ENCODE results near the gene CYSTM1.

Gene CYSTM1

DNA sequence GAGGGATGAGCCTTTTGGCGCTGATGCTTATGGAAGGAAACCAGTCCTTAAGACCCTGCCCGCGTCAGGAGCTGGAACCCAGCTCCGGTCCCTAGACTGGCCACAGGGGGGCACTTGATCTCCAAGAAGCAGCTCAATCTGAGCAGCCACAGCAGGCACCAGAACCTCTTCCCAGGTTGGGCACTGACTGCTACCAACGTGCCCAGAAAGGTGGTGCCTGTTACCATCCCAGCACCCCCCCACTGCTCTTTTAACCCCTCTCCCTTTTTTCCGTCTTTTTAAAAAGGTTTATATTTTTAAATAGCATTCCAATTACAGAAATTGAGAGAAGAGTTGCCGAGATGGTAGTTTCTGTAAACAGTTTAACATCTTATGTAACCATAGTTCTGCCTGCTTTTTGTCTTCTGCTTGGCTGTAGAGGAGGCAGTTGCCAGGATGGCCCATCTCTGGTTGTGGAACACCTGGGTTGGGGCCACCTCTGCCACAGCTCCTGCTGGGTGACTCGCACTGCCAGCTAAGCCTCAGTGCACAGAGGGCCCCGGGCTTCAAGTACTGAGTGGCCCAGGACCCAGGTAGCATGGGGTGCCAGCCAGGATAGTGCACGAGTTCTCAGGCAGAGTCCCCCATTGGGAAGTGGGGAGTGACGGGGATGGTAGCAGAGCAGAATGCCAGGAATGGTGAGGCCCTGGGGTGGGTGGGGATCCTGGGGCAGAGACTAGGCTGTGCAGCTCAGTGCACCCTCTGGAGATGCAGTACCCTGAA is 65.1 kb downstream of the CYSTM1 start:
- DNase-seq: peak; percentile 46

DNA sequence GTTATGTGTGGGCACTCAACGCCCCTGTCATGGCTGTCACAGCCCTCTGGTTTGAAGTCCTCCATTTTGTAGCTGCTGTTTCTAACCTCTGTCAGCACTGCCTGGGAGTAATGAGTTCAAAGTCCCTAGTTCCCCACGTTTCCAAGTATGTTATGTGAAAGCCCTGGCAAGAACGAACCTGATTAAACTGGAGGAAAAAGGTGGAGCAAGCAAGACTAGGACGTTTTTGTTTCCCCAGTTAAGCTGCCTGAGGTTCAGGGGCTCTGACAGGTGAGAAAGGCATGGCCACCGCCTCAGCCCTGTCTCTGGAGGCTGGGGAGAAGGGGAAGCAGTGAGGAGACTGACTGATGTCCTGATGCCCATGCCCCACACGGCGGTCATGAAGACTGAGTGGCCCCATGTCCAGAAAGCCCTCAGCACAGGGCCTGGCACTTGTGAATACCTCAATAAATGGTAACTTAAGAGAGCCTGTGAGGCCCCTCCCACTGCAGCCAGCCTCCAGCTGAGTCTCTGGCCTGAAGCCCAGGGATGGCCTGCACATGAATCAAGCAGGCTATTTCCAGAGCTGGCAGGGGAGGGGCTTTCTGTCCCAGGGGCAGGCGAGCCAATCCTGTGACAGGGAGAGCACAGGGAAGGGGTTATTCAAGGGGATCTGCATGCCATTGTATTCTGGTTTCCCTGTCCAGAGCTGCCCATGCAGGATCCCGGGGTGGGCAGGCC is 66.2 kb downstream of the CYSTM1 start:
- no peak for DNase-seq

GRCh38 chr5:140242099-140242498 is 67.1 kb downstream of the CYSTM1 start:
- DNase-seq: no peak

GRCh38 chr5:140242890-140243585 is 68.0 kb downstream of the CYSTM1 start:
- DNase-seq: no peak

GRCh38 chr5:140243706-140244250 is 68.8 kb downstream of the CYSTM1 start:
- DNase-seq: no peak

- DNase-seq: peak; percentile 78
Observed at GRCh38 chr5:140244525-140245025, 69.6 kb downstream of the CYSTM1 start.

DNA sequence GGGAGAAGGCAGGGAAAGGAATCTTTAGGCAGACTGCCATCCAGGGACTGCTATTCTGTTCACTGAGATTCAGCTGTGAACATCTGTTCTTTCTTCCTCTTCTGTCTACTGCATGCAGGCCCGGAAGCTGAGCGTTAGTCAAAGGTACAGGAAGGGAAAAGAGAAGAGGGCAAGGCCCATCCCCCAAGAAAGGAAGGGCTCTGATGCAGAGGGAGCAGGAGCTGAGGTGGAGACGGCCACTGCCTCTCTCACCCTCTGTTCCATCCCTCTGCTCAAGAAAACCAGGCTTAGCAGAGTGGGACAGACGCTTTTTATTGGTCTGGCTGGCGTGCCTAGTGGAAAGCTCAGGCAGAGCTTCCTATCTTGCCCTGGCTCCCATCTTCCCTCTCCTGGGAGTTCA is 70.4 kb downstream of the CYSTM1 start:
- peak; percentile 33 for DNase-seq

DNA sequence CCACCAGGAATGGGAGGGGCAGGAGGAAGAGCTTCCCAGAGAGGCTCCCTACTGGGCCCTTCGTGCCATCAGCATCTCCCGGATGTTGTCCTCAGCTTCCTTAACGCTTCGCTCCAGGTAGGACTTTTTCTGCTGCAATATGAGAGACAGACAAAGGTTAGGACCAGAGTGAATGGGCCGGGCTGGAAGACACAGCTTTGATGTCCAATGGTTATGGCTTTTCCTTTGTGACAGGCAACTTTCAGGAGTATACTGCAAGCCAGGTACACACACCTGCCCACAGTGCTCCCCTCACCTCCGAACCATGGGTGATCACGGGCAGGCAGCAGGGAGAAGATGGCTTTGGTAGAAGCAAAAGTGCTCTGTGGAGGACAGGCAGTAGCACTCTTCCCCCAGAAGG is 70.9 kb downstream of the CYSTM1 start:
- no peak for DNase-seq

DNA sequence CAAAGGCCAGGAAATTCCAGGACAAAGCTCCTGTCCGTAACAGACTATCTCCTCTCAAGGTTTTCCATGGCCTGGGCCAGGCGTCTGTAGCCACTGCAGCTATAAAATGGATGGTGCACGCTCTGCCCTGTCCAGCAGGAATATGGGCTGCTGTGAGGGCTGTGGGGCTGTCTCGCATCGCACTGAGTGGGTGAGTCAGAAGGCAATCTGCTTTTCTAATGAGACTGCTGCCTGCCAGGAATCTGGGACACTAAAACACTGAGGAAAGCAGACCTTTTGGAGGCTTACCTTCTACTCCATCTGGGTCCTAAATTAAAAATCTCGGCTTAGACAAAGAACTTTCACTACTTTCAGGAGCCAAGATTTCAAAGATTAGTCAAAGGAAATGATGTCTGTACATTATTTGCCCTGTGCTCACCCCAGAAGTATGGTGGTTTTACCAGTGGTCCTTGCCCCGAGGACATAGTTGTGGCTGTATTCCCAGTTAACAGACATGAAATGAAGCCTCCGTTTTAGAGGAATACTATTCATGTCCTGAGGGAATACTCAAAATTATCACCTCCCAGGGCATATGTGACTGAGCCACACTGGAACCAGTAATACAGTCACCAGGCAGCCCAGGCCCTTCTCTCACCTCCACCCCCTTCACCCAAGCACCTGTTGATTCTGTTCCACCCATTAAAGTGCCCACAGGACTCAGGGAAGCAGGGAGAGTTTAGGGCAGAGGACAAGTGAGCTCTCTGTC is 71.6 kb downstream of the CYSTM1 start:
- no peak for DNase-seq

- DNase-seq: no peak
Observed at GRCh38 chr5:140248414-140248813, 73.4 kb downstream of the CYSTM1 start.

- DNase-seq: no peak
Observed at GRCh38 chr5:140249536-140249935, 74.5 kb downstream of the CYSTM1 start.

- no peak for DNase-seq
Observed at GRCh38 chr5:140250386-140250785, 75.4 kb downstream of the CYSTM1 start.

- peak; percentile 70 for DNase-seq
Observed at GRCh38 chr5:140251527-140251973, 76.6 kb downstream of the CYSTM1 start.

DNA sequence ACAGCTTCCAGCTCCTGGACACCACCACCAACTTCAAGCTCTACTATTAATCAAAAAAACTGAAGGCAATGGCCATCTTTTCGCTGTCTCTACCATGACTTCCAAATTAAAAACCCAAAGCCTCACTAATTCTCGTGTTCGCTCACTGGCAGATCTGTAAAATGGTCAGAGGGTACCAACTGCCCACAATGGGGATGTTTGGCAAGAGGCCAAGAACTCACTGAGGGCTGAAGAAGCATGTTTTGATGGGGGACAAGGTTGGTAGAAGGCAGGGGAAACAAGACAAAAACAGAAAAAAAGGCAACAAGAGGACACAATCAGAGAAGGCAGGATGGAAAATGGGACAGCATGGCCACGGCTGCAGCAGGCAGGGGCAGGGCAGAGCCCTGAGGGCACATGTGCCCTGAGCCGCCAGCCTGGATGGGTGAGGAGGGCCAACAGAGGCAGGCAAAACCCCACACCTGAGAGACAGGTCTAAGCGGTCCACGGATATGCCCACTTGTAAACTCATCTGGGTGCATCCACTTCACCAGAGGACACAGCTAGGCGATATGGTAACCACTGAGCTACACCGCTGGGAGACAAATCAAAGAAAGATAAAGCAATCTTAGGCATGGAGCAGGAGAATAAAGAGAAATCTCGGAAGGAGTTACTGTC is 77.6 kb downstream of the CYSTM1 start:
- DNase-seq: no peak

DNA sequence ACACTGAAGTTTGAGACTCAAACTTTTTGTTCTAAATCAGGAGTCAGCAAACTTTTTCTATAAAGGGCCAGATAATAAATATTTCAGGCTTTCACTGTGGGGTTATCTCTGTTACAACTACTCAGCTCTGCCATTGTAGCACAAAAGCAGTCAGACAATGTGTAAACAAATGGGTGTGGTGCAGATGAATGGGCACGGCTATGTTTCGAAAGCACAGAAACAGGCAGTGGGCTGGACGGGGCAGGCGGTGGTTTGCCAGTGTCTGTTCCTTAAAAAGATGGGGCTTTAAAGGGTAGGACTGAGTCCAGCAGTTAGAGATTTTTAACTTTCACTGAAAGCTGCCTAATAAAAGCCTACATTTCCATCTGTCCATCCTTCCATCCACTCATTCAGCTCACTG is 79.0 kb downstream of the CYSTM1 start:
- peak; percentile 41 for DNase-seq

- no peak for DNase-seq
Observed at GRCh38 chr5:140255460-140256157, 80.6 kb downstream of the CYSTM1 start.

- no peak for DNase-seq
Observed at GRCh38 chr5:140256726-140257125, 81.7 kb downstream of the CYSTM1 start.

DNA sequence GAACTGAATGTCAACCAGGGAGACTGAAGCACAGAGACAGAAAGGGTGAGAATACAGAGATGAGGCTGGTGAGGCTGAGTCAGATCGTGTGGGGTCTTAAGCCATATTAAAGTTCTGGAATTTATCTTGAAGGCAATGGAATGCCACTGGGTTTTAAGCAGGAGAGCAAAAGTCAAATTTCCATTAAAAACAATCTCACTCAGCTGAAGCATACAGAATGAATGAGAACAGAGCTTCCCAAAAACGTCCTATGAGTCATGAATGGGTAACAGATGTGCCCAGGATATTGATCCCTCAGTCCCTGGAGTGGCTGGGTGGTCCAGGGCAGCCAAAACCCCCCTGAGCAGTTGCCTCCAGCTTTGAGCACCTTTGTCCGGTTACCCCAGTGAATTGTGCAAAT is 83.0 kb downstream of the CYSTM1 start:
- no peak for DNase-seq

DNA sequence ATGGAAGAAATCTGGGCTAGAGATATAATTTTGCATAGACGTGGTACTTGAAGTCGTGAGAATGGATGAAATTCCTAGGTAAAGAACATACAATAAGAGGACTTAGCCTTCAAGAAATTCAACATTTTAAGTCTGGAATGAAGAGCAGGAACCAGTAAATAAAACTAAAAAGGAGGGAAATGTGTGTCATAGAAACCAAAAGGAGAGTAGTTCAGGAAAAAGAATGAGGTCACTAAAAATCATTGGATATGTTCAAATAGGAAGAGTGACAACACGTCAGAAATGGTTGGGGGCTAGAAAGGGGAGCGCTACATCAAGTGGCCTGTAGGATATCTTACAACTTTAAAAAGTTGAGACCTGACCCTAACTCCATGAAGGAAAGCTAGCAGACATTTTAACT is 83.9 kb downstream of the CYSTM1 start:
- DNase-seq: no peak

- DNase-seq: no peak
Observed at GRCh38 chr5:140259500-140259899, 84.5 kb downstream of the CYSTM1 start.

DNA sequence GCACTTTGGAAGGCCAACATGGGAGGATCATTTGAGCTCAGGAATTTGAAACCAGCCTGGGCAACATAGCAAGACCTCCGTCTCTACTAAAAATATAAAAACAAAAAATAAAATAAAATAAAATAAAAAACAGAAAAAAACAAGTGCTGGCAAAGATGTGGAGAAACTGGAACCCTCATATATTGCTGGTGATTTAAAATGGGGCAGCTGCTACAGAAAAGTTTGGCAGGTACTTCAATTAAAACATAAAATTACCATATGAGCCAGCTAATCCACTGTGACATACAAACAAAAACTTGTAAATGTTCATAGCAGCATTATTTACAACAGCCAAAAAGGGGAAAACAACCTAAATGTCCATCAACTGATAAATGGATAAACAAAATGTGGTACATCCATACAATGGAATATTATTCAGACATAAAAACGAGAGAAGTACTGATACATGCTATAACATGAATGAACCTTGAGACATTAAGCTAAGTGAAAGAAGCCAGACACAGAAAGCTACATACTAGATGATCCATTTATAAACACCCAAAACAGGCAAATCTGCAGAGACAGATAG is 85.2 kb downstream of the CYSTM1 start:
- DNase-seq: no peak

All from CD4-positive, alpha-beta T cell treated with Interferon gamma for 1 hour (primary cell).